Endometrial microvascular endothelial cells (primary cell): ENCODE measurements around the gene NHSL1. TPM values are rescaled to one million over a fixed set of nuclear protein-coding genes. Genes with fewer than 3 reads are reported as not detected.

Source experiments
- in situ Hi-C: cut with HindIII; loops from 2 replicates; pipeline ENCODE4 v1.10.0; 2017; ENCODE audit warnings: low sequenced_read_pairs, low pct_unique_long_range_greater_than_20kb; ENCODE audit errors: inconsistent ontology term
- total RNA-seq: library from RNA; depleted of rRNA; stranded (reverse); fragments of >200 nt; gene quantifications from one replicate; pipeline ENCODE4 v1.2.3, GENCODE V29; 2015; ENCODE audit errors: inconsistent ontology term

Gene NHSL1
- 23.0 TPM for total RNA-seq

GRCh38 chr6:138499303-138500018, at the start of gene NHSL1:
Gene NHSL1 (minus strand): TSS chr6:138499494. CDS start chr6:138499290, 204 bp downstream.
- in situ Hi-C loops: no loop called here

- in situ Hi-C loops: no loop called here
These were observed 47.5 kb upstream of the NHSL1 start for GRCh38 chr6:138546733-138547185.

GRCh38 chr6:138545621-138545980, 46.3 kb upstream of the NHSL1 start:
- in situ Hi-C loops: no loop called here

DNA sequence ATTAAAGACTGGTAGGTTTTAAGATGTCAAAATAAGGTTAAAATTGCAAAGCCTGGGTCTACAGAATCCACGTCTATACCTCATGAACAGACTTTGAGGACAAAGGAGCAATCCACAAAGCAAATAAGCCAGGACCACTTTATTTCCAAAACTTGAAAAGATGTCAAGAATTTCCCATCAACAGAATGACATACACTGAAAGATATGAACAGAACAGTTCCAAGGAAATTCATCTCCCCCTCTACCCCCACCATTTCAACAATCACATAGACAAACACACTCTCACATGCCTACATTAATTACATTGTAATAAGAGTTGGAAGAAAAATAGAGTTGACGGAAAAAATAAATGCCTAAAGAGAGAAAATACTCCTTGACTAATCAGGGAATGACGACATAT, 45.2 kb upstream of the NHSL1 start:
- in situ Hi-C loops: no loop called here

- in situ Hi-C loops: no loop called here
These were observed 44.4 kb upstream of the NHSL1 start for GRCh38 chr6:138543657-138544056.

DNA sequence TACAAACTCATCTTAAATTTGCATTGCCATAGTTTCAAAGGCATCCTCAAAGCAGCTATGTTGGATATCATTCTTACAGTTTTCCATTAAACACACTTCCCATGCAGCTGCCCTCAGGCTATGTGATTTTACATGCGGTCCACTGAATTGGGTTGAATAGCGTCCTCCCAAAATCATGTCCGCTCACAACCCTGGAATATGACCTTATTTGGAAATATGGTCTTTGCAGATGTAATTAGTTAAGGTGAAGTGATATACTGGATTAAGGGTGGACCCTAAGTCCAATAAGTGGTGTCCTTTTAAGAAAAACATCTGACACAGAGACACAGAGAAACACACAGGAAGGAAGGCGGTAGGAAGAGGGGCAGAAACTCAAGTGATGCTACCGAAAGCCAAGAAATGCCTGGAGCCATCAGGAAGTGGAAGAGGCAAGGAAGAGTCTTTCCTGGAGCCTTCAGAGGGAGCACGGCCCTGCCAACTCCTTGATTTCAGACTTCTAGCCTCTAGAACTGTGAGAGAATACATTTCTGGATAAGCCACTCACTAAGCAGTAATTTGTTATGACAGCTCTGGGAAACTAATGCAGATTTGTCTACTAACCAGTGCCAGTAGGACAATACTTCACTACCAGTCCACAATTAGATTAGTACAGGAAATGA, 42.7 kb upstream of the NHSL1 start:
- in situ Hi-C loops: no loop called here

- in situ Hi-C loops: no loop called here
These were observed 41.2 kb upstream of the NHSL1 start for GRCh38 chr6:138540468-138540867.

DNA sequence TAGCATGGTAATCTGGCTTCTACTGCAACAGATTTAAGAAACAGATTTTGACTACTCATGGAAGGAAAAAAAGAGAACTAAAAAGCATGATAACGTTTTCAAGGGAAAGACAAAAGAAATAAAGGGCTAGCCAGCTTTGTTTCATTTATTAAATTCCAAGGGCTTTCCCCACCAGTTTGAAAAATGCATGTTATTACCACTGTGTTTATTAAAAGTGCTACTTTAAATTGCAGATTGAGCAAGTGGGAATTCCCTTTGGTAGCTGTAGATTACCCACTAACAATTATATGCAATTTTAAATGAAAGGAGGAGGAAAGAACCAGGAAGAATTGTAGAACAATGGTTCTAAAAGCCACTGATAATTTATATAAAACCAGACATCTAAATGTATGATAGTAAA, 40.6 kb upstream of the NHSL1 start:
- in situ Hi-C loops: no loop called here

GRCh38 chr6:138538390-138539031, 39.2 kb upstream of the NHSL1 start:
- in situ Hi-C loops: no loop called here

- in situ Hi-C loops: no loop called here
These were observed 37.8 kb upstream of the NHSL1 start for GRCh38 chr6:138537106-138537505.

- in situ Hi-C loops: no loop called here
These were observed 36.6 kb upstream of the NHSL1 start for GRCh38 chr6:138535728-138536455.

GRCh38 chr6:138533667-138534066, 34.4 kb upstream of the NHSL1 start:
- in situ Hi-C loops: no loop called here

DNA sequence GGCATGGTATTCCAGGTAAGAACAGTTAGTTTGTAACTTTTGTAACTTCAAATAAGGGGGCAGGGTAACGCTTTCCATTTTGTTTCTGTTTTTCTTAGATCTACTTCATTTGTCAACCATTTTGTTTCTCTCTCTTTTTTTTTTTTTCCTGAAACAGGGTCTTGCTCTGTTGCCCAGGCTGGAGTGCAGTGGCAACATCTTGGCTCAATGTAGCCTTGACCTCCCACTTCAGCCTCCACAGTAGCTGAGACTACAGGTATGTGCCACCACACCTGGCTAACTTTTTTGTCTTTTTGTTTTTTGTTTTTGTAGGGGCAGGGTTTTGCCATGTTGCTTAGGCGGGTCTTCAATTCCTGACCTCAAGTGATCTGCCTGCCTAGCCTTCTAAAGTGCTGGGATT, 32.1 kb upstream of the NHSL1 start:
- in situ Hi-C loops: no loop called here

DNA sequence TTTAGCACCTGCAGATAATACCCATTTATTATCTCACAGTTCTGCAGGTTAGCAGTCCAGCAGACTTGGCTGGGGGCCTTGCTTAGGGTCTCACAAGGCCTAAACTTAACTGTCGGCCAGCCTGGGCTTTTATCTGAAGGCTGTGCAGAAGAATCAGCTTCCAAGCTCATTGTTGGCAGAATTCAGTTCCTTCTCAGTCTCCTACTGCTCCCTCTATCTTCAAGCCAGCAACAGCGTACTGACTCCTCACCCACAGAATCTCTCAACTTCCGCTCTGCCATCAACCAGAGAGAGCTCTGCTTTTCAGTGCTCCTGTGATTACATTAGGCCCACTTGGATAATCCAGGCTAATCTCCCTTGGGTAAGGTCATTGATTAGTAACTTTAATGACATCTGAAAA, 30.2 kb upstream of the NHSL1 start:
- in situ Hi-C loops: no loop called here

DNA sequence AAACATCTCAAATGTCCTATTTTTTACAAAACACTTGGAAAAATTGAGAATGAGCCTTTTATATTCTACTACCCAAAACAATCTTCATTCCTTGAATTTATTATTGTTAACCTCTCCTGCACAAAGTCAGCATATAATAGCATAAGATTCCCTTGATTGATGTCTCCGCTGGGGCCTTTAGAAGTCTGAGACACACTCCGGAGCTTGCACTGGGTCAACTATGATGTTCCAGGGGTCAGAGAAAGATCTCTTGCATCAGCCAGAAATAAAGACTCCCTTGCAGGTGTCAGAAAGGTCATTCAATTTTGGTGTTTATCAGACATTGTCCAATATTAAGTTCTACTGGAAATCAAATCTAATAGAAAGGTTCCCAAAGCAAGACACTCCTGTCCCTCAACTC, 29.7 kb upstream of the NHSL1 start:
- in situ Hi-C loops: no loop called here

- in situ Hi-C loops: no loop called here
These were observed 28.8 kb upstream of the NHSL1 start for GRCh38 chr6:138528137-138528536.

DNA sequence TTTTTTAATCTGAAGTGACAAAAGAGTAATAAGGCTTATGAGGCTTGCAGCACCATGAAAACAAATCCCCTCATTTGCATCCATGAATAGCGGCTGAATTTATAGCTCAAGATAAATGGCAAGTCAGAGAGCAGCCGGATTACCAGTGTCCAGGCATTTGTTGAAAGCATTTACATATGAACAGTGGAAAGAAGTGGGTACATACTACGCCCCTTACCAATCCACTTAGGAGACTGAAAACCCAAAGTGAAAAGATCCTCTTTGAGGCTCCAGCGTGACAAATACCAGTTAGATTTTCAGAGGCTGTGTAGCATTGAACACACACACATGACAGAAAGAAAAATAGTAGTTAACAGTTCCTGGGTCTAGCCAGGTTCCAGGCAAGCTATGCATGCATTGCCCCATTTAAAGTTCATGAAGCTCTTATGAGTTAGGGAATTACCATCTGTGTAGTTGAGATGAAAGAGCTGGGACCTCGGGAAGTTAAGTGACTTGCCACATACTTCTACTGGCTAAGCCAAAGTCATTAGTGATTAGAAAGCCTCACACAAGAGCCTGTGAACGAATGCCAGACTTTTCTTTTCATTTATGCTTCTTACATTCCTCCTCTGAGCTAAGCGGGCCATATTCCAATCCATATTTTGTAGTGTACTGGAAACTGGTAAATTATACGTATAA, 28.3 kb upstream of the NHSL1 start:
- in situ Hi-C loops: no loop called here

- in situ Hi-C loops: no loop called here
These were observed 27.5 kb upstream of the NHSL1 start for GRCh38 chr6:138526822-138527235.

DNA sequence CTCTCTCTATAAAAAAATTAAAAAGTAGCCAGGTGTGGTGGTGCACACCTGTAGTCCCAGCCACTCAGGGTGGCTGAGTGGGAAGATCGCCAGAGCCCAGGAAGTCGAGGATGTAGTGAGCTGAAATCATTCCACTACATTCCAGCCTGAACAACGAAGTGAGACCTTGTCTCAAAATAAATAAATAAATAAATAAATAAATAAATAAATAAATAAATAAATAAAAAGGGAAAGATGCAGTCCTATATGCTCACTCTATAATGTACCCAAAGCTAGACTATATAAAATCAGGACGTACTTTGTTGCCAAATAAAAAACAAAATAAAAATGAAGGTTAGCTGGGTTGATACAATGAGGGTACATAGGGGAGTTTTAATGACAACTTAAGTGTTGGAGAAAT, 26.1 kb upstream of the NHSL1 start:
- in situ Hi-C loops: no loop called here
